GM06990 (cell line): ENCODE data around the gene BCL2L11.

Source experiments
- DNase-seq: peaks from one replicate; pipeline ENCODE4 v3.0.0-alpha.2; 2011; ENCODE audit not compliant: insufficient read length; ENCODE audit errors: extremely low read depth
- H3K27me3 ChIP-seq: replicated peaks from 2 replicates; pipeline ENCODE4 v1.6.0; 2011; ENCODE audit warnings: low read length; ENCODE audit not compliant: control insufficient read depth, insufficient read depth
- H3K36me3 ChIP-seq: 2 replicates; pipeline ENCODE4 v1.5.1; 2011; ENCODE audit warnings: low read length; ENCODE audit not compliant: control insufficient read depth, insufficient read depth
- H3K4me3 ChIP-seq: replicated peaks from 2 replicates; pipeline ENCODE4 v1.5.1; 2011; ENCODE audit warnings: low read depth, mild to moderate bottlenecking, control low read depth, low read length
- CTCF ChIP-seq: IDR thresholded peaks from 2 replicates; pipeline ENCODE4 v1.5.1; 2011; ENCODE audit warnings: low read length, control low read depth, mild to moderate bottlenecking, inconsistent platforms; ENCODE audit not compliant: insufficient read depth, poor library complexity, severe bottlenecking

BCL2L11 gene

GRCh38 chr2:111105926-111106325 is 14.8 kb upstream of the BCL2L11 start:
- Histone ChIP-seq H3K36me3 (no peaks in the 10 kb centered on the region), H3K4me3 (no peak overlapping the region), H3K27me3 (peaks cover 2% of the 10 kb centered on the region; the same call in 1 of the 2 replicates)
- TF ChIP-seq CTCF, result no peak
- DNase-seq, result no peak

DNA sequence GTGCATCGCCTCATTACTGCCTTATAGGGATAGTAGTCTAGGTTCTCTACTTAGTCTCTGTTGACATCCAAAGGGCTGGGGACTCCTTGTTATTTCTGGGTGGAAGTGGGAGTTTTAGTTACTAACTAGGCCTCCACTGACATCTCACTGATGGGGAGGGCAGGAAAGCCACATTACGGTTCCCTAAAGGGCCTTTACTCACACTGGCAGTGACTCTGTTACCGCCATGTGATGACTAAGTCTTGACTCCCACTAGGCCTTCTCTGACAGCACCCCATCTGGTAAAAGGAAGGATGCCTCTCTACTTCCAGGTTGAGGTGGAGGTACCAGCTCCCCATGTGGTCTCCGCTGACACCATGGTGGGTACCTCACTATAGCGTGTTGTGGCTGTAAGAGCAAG is 14.0 kb upstream of the BCL2L11 start:
- TF ChIP-seq CTCF, result no peak
- no peaks in the 10 kb centered on the region for H3K36me3 ChIP-seq
- no peak for DNase-seq
- H3K4me3 ChIP-seq, result no peak overlapping the region
- peaks cover 2% of the 10 kb centered on the region; the same call in 1 of the 2 replicates for H3K27me3 ChIP-seq

GRCh38 chr2:111108745-111109271 is 11.9 kb upstream of the BCL2L11 start:
- Histone ChIP-seq H3K36me3 (no peaks in the 10 kb centered on the region), H3K27me3 (peaks cover 2% of the 10 kb centered on the region), H3K4me3 (no peak overlapping the region)
- DNase-seq, result no peak
- TF ChIP-seq CTCF, result no peak

DNA sequence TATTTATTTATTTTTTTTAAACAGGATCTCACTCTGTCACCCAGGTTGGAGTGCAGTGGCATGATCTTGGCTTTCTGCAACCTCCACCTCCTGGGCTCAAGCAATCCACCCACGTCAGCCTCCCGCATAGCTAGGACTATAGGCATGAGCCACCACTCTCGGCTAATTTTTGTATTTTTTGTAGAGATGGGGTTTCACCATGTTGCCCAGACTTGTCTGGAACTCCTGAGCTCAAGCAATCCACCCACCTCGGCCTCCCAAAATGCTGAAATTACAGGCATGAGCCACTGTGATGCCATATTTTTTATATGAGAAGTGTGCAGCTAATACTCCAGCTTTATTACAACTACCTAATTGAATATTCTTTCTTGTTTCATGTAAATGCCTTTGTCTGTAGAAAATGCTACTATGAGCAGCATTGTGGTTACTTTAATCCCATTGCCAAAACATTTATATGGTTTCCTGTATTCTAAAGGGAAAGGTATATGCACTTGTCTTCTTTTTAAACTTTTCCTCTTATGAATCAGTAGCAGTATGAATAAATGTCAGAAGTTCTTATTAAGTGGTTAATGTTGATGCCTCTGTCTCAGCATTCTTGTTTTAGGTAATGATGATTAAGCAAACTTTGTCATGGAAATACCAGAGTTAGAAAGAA is 9.5 kb upstream of the BCL2L11 start:
- Histone ChIP-seq H3K4me3 (no peak overlapping the region), H3K36me3 (no peaks in the 10 kb centered on the region), H3K27me3 (peaks cover 2% of the 10 kb centered on the region)
- no peak for DNase-seq
- no peak for TF ChIP-seq CTCF

DNA sequence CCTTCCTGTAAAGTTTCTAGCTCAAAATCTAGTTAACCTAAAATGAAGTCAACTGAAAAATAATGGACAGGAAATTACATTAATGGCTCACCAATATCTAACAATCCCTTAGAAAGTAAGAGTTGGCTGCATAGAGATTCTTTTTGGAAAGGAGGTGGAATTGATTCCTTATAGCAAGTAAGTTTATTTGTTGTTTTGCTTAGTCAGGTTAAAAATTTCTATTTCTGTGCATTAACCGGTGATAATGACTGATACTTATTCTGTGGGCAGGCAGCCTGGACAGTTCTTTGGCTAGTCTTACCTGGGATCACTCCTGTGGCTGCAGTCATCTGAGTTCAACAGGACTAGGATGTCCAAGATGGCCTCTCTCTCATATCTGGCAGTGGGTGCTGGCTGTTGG is 6.9 kb upstream of the BCL2L11 start:
- no peak for TF ChIP-seq CTCF
- Histone ChIP-seq H3K4me3 (no peak overlapping the region), H3K36me3 (no peaks in the 10 kb centered on the region), H3K27me3 (peaks cover 5% of the 10 kb centered on the region)
- DNase-seq, result no peak
